Sigmoid colon (tissue), 3 donors: Measurements from ENCODE around the gene NLGN1.

Experiments
- CTCF ChIP-seq, 4 experiments: fragments of 450-650 bp in 3 of 4; fragments of 200-600 bp in 1 of 4; IDR thresholded peaks; one replicate each; pipeline ENCODE4 v1.5.1; 2016 to 2019; ENCODE audit warnings: antibody characterized with exemption in 4 of 4, mild to moderate bottlenecking in 3 of 4, moderate library complexity in 2 of 4
- POLR2A ChIP-seq, 2 donors: fragments of 450-650 bp; IDR thresholded peaks; one replicate each; pipeline ENCODE4 v1.6.1; 2016; ENCODE audit warnings: antibody characterized with exemption in 2 of 2, mild to moderate bottlenecking in 2 of 2, moderate library complexity in 2 of 2

- TF ChIP-seq CTCF (IDR thresholded peaks at IDR 0.05) (no peak), POLR2A (IDR thresholded peaks at IDR 0.05) (no peak)
Observed at GRCh38 chr3:173465112-173465511, 67.6 kb downstream of the NLGN1 start.
